K562 (cell line): ENCODE data around the gene NUP205. TPM values are rescaled to one million over a fixed set of nuclear protein-coding genes. Genes with fewer than 3 reads are reported as not detected.

Experiments
- ARID1B ChIP-seq: fragments of 450-650 bp; IDR thresholded peaks from 2 replicates; pipeline ENCODE4 v1.6.1; 2016; ENCODE audit warnings: antibody characterized with exemption, mild to moderate bottlenecking, inconsistent platforms
- BHLHE40 ChIP-seq: IDR thresholded peaks from 2 replicates; pipeline ENCODE4 v1.6.1; 2011; ENCODE audit warnings: low read length, improper control_type of control experiment
- GABPB1 ChIP-seq: sonication (generic); formaldehyde crosslinking; IDR thresholded peaks from 2 replicates; pipeline ENCODE4 v1.8.0; 2022; ENCODE audit warnings: mild to moderate bottlenecking, missing genetic modification reagents
- HNRNPL ChIP-seq: fragments of 200-400 bp; formaldehyde crosslinking; IDR thresholded peaks from 2 replicates; pipeline ENCODE4 v1.6.1; 2017; ENCODE audit warnings: low read depth, mild to moderate bottlenecking, low read length
- IRF9 ChIP-seq: fragments of 450-650 bp; IDR thresholded peaks from 2 replicates; pipeline ENCODE4 v1.6.1; 2016; ENCODE audit warnings: missing biosample characterization, missing genetic modification characterization
- KAT8 ChIP-seq: fragments of 450-650 bp; IDR thresholded peaks from 2 replicates; pipeline ENCODE4 v1.6.1; 2016; ENCODE audit warnings: low read depth, mild to moderate bottlenecking
- KLF10 ChIP-seq: fragments of 250-450 bp; sonication (Bioruptor Pico); IDR thresholded peaks from 2 replicates; pipeline ENCODE4 v1.6.1; 2021; ENCODE audit warnings: matching md5 sums
- NCOA1 ChIP-seq: fragments of 450-650 bp; IDR thresholded peaks from 2 replicates; pipeline ENCODE4 v1.6.1; 2016; ENCODE audit warnings: low read depth
- NR3C1 ChIP-seq: sonication (generic); formaldehyde crosslinking; IDR thresholded peaks from 2 replicates; pipeline ENCODE4 v1.8.1; 2022; ENCODE audit warnings: missing genetic modification reagents
- RNF219 ChIP-seq: fragments of 250-450 bp; sonication (Bioruptor Pico); IDR thresholded peaks from 2 replicates; pipeline ENCODE4 v1.5.0; 2022; ENCODE audit warnings: mild to moderate bottlenecking
- SNRNP70 ChIP-seq: fragments of 200-400 bp; formaldehyde crosslinking; optimal IDR thresholded peaks from 2 replicates; pipeline ENCODE3; 2017; ENCODE audit warnings: low read depth, low read length
- TCF3 ChIP-seq: sonication (generic); formaldehyde crosslinking; IDR thresholded peaks from 2 replicates; pipeline ENCODE4 v1.4.0; 2020; ENCODE audit warnings: mild to moderate bottlenecking, missing genetic modification reagents
- ZBTB5 ChIP-seq: fragments of 450-650 bp; IDR thresholded peaks from 2 replicates; pipeline ENCODE4 v1.6.1; 2017; ENCODE audit warnings: antibody characterized with exemption
- ZKSCAN3 ChIP-seq: fragments of 250-450 bp; sonication (Bioruptor Pico); IDR thresholded peaks from 2 replicates; pipeline ENCODE4 v1.4.0; 2020
- ZNF77 ChIP-seq: fragments of 250-450 bp; sonication (Bioruptor Pico); IDR thresholded peaks from 2 replicates; pipeline ENCODE4 v1.5.0; 2020
- polyA plus RNA-seq, 8 experiments: library from polyadenylated mRNA; depleted of rRNA in 4 of 8; stranded (reverse) in 5 of 8; unstranded in 3 of 8; fragments of >200 nt; fragmentation: Nextera tagmentation in 2 of 8; fragmentation: Illumina TruSeq in 1 of 8; extraction: Ambion mirVana in 2 of 8; extraction: Trizol in 1 of 8; gene quantifications; 2 replicates each; pipeline versions ENCODE4 v1.2.1 to v1.2.3, GENCODE V29; 2011 to 2014; ENCODE audit warnings: inconsistent platforms in 1 of 8, missing spikeins in 1 of 8
- total RNA-seq, 7 experiments: library from RNA; depleted of rRNA in 6 of 7; stranded (reverse); fragments of >200 nt in 6 of 7; fragmentation: Illumina TruSeq in 2 of 7; extraction: Trizol in 2 of 7; gene quantifications; 2 replicates each; pipeline versions ENCODE4 v1.2.1 to v1.2.3, GENCODE V29; 2011 to 2021; ENCODE audit warnings: low replicate concordance in 1 of 7

Gene NUP205
- total and polyA plus RNA-seq, 9 of the 15 experiments (the other 6 are each of a cell fraction or from before 2014, with no cell fraction given), result 101 to 282 (median 193) TPM

- TF ChIP-seq IRF9 (no peak), TCF3 (CRISPR knock-in tag) (peak; percentile 59; the same call in 1 of the 2 replicates), BHLHE40 (peak; percentile 58; the same call in 1 of the 2 replicates), SNRNP70 (no peak), GABPB1 (CRISPR knock-in tag) (no peak), KAT8 (no peak), ZNF77 (CRISPR knock-in tag) (no peak), RNF219 (CRISPR knock-in tag) (no peak), ZKSCAN3 (no peak), HNRNPL (no peak), ARID1B (0 out of 2 replicates have a peak, but pooled peaks have one; percentile 16), ZBTB5 (no peak), NCOA1 (no peak), KLF10 (CRISPR knock-in tag) (no peak), NR3C1 (CRISPR knock-in tag) (no peak)
Measured at GRCh38 chr7:135681762-135682161, 124.0 kb downstream of the NUP205 start (continued).
